GM21360 (cell line): ENCODE results near the gene CIRBP.

Experiments used
- ATAC-seq: cut with Tn5 transposase; IDR thresholded peaks from one replicate; pipeline ENCODE4 v1.9.1; 2021; ENCODE audit warnings: mild to moderate bottlenecking, moderate library complexity; ENCODE audit not compliant: unreplicated experiment

The CIRBP gene

GRCh38 chr19:1254530-1255185 lies 14.5 kb upstream of the CIRBP start:
- no peak for ATAC-seq

- ATAC-seq, result no peak
Observed at GRCh38 chr19:1255186-1256161, 13.7 kb upstream of the CIRBP start.

- no peak for ATAC-seq
Observed at GRCh38 chr19:1256646-1257474, 12.3 kb upstream of the CIRBP start.

GRCh38 chr19:1257475-1258162 lies 11.5 kb upstream of the CIRBP start:
- no peak for ATAC-seq

GRCh38 chr19:1258163-1258492 lies 11.0 kb upstream of the CIRBP start:
- ATAC-seq, result no peak

GRCh38 chr19:1258707-1259205 lies 10.4 kb upstream of the CIRBP start:
- no peak for ATAC-seq

- ATAC-seq, result no peak
Observed at GRCh38 chr19:1259206-1259875, 9.8 kb upstream of the CIRBP start.

- peak; percentile 4 for ATAC-seq
Observed at GRCh38 chr19:1259876-1260748, 9.0 kb upstream of the CIRBP start.

GRCh38 chr19:1260749-1261537 lies 8.2 kb upstream of the CIRBP start:
- ATAC-seq, result peak; percentile 51

- ATAC-seq, result no peak
Observed at GRCh38 chr19:1261538-1261797, 7.7 kb upstream of the CIRBP start.

- no peak for ATAC-seq
Observed at GRCh38 chr19:1261798-1262622, 7.1 kb upstream of the CIRBP start.

GRCh38 chr19:1262623-1263123 lies 6.5 kb upstream of the CIRBP start:
- no peak for ATAC-seq

GRCh38 chr19:1263188-1263587 lies 5.9 kb upstream of the CIRBP start:
- no peak for ATAC-seq

GRCh38 chr19:1264801-1265614 lies 4.1 kb upstream of the CIRBP start:
- ATAC-seq, result no peak

- peak; percentile 0 for ATAC-seq
Observed at GRCh38 chr19:1265615-1266128, 3.5 kb upstream of the CIRBP start.

GRCh38 chr19:1266129-1266915 lies 2.8 kb upstream of the CIRBP start:
- ATAC-seq, result peak; percentile 23
